Coronary artery (tissue), 2 donors: Measurements from ENCODE around the gene TMPRSS6.

Experiments
- DNase-seq: peaks from one replicate; pipeline ENCODE4 v3.0.0-alpha.2; 2017; ENCODE audit warnings: low spot score
- H3K27ac ChIP-seq, 2 donors: fragments of 200-600 bp; sonication (generic); one replicate each; pipeline ENCODE4 v1.5.1; 2016 to 2019
- H3K4me3 ChIP-seq: fragments of 200-600 bp; sonication (generic); 2 replicates; pipeline ENCODE4 v1.5.1; 2016; ENCODE audit warnings: mild to moderate bottlenecking, moderate library complexity
- TF ChIP-seq, protein P1 (sequence below): fragments of 200-600 bp; sonication (generic); IDR thresholded peaks from one replicate; pipeline ENCODE4 v1.5.1; 2019; ENCODE audit warnings: antibody characterized with exemption

The TMPRSS6 gene

DNA sequence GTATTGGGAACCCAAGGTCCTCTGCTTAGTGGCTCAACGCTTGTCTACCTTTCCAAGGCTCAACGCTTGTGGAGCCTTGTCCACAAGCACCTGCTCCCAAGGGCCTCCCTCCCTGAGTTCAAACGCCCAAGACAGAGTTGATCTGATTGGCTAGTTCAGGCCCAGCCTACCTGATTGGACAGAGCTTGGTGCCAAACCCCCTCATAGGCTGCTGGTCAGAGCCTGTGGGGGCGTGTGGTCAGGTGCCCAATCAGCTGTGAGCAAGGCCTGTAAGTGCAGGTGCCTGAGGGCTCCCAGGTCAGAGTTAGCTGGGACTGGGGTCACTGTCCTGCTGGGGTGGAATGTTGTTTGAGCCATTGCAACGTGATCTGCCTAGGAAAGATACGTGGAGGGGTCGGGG, 16.9 kb upstream of the TMPRSS6 start:
- TF ChIP-seq, protein P1, sequence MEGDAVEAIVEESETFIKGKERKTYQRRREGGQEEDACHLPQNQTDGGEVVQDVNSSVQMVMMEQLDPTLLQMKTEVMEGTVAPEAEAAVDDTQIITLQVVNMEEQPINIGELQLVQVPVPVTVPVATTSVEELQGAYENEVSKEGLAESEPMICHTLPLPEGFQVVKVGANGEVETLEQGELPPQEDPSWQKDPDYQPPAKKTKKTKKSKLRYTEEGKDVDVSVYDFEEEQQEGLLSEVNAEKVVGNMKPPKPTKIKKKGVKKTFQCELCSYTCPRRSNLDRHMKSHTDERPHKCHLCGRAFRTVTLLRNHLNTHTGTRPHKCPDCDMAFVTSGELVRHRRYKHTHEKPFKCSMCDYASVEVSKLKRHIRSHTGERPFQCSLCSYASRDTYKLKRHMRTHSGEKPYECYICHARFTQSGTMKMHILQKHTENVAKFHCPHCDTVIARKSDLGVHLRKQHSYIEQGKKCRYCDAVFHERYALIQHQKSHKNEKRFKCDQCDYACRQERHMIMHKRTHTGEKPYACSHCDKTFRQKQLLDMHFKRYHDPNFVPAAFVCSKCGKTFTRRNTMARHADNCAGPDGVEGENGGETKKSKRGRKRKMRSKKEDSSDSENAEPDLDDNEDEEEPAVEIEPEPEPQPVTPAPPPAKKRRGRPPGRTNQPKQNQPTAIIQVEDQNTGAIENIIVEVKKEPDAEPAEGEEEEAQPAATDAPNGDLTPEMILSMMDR, result no peak
- no peak overlapping the region for H3K27ac ChIP-seq
- DNase-seq, result no peak
- H3K4me3 ChIP-seq, result no peak overlapping the region

DNA sequence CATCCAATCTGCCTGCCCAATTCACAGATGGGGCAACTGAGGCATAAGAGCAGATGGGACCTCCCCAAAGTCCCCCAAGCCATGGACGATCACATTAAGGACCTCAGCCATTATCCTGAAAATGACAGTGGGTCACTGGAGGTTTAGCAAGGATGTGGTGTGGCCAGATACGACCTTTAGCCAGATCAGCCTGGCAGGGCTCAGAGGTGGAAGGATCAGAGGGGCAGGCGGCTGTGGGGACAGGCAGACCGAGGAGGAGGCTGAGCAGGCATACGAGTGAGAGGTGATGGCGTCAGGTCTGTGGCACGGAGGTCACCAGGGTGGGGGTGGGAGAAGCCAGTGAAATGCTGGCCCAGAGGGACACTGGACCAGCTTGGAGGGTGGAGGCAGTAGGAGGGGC, 14.1 kb upstream of the TMPRSS6 start:
- no peak overlapping the region for H3K27ac ChIP-seq
- H3K4me3 ChIP-seq, result no peak overlapping the region
- no peak for DNase-seq
- TF ChIP-seq, protein P1, result no peak

- Histone ChIP-seq H3K4me3 (no peak overlapping the region), H3K27ac (no peak overlapping the region)
- no peak for DNase-seq
- TF ChIP-seq, protein P1, result no peak
These were observed 13.2 kb upstream of the TMPRSS6 start for GRCh38 chr22:37122598-37123180.

DNA sequence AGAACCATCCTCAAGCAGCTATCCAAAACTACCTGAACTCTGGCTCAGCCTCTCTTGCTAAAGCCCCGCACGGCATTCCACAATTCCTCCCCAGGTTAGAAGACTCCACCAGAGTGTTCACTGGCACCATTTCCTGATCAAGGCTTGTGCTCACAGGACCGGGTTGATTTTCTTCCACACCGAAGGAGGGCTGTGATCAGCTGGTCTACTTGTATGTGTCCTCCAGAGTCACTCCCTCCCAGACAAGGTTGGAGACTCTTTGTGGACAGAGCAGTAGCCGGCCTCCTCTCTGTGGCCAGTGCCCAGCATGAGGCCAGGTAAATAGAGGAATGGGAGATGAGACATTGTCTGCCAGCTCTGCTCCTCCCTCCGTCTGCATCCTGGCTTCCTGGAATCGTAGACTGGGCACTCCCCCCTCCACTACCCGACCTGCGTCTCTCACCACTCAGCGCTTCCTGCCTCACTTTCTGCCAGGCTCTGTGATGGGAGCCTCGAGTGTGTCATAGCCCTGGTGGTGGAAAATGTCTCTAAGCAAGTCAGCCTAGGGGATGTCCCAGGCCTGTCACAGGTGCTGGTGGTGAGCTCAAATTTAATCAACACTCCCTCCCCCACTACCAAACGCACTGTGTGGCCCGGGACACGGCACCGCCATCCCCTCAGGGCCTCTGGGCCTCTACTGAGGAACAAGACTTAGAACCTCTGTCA, 12.5 kb upstream of the TMPRSS6 start:
- TF ChIP-seq, protein P1, result no peak
- Histone ChIP-seq H3K27ac (no peak overlapping the region), H3K4me3 (no peak overlapping the region)
- DNase-seq, result no peak

DNA sequence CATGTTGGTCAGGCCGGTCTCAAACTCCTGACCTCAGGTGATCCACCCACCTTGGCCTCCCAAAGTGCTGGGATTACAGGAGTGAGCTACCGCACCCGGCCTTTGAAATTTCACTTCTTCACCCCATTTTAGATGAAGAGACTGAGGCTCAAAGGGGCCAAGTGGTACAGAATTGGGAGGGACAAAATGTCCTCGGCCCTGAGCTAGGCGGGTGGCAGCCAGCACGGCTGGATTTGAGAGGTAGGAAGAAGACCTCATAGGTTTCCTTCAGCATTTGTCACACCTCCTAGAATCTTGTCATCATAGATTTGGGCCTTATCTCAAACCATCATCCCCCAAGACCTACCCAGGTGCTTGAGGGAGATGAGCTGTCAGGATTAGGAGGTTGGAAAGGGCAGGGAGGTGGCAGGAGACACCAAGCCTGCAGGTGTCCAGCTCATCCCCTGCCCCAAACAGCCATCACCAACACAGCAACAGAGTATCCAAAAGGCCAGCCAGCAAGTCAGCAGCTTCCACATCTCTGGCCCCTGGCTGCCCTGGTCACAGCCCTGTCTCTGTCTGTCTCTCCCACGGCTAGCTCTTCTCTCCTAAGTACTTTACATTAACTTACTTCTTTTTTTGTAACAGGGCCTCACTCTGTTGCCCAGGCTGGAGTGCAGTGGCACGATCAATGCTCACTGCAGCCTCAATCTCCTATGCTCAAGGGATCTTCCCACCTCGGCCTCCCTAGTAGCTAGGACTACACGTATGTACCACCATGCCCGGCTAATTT, 11.2 kb upstream of the TMPRSS6 start:
- TF ChIP-seq, protein P1, result no peak
- Histone ChIP-seq H3K27ac (no peak overlapping the region), H3K4me3 (no peak overlapping the region)
- DNase-seq, result no peak

DNA sequence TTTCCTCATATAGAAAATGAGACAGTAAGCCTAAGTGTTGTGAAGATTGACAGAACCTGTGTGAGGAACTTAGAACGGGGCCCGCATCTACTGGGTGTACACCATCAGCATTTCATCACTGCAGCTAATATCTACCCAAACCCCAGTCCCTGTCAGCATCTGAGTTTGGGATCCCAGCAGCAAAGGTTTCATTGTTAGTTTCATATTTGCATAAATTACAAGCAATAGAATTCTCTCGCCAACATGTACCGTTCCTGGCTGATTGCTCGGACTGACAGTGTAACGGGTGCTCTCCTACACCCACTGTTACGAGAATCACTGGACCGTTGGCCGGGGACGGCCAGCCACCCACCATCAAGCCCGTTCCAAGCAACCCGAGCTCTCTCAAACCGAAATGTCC, 10.4 kb upstream of the TMPRSS6 start:
- TF ChIP-seq, protein P1, result no peak
- no peak for DNase-seq
- H3K27ac ChIP-seq, result no peak overlapping the region
- no peak overlapping the region for H3K4me3 ChIP-seq
